OCI-LY3 (cell line): Measurements from ENCODE around the gene C7orf33.

Experiments
- CTCF ChIP-seq: fragments of 200-600, 300-600 bp; sonication (generic); IDR thresholded peaks from 2 replicates; pipeline ENCODE4 v1.5.1; 2014; ENCODE audit warnings: antibody characterized with exemption, low read length, low read depth
- EZH2phosphoT487 ChIP-seq: fragments of 200-600 bp; shearing (Covaris generic); IDR thresholded peaks from 2 replicates; pipeline ENCODE4 v1.6.1; 2018; ENCODE audit warnings: antibody characterized with exemption, mixed run types, low read depth

- TF ChIP-seq CTCF (no peak), EZH2phosphoT487 (no peak)
These were observed 8.9 kb upstream of the C7orf33 start for GRCh38 chr7:148581624-148582023.
